IMR-90 (cell line): ENCODE results near the gene GDNF.

Source experiments
- BHLHE40 ChIP-seq: fragments of 150-350 bp; IDR thresholded peaks from 2 replicates; pipeline ENCODE4 v1.6.1; 2016; ENCODE audit warnings: mild to moderate bottlenecking, low read depth, low read length
- CEBPB ChIP-seq: IDR thresholded peaks from 2 replicates; pipeline ENCODE4 v1.6.1; 2012; ENCODE audit warnings: low read depth, low read length, improper control_type of control experiment
- CHD1 ChIP-seq: IDR thresholded peaks from 2 replicates; pipeline ENCODE4 v1.6.1; 2012; ENCODE audit warnings: low read depth, low read length, improper control_type of control experiment
- CTCF ChIP-seq: conservative IDR thresholded peaks from 2 replicates; pipeline ENCODE4 v1.5.1; 2012; ENCODE audit warnings: mild to moderate bottlenecking, low read depth, low read length, improper control_type of control experiment
- ELK1 ChIP-seq: fragments of 150-350 bp; IDR thresholded peaks from 2 replicates; pipeline ENCODE4 v1.6.1; 2016; ENCODE audit warnings: low read depth, mild to moderate bottlenecking, low read length, moderate library complexity, borderline replicate concordance
- FOS ChIP-seq: fragments of 150-350 bp; IDR thresholded peaks from 2 replicates; pipeline ENCODE4 v1.6.1; 2016; ENCODE audit warnings: low read depth, low read length
- MAZ ChIP-seq: IDR thresholded peaks from 2 replicates; pipeline ENCODE4 v1.6.1; 2012; ENCODE audit warnings: low read depth, mild to moderate bottlenecking, low read length, improper control_type of control experiment, moderate library complexity, borderline replicate concordance
- MXI1 ChIP-seq: IDR thresholded peaks from 2 replicates; pipeline ENCODE4 v1.6.1; 2012; ENCODE audit warnings: low read depth, mild to moderate bottlenecking, low read length, moderate library complexity, borderline replicate concordance
- POLR2A ChIP-seq: IDR thresholded peaks from 2 replicates; pipeline ENCODE4 v1.6.1; 2012; ENCODE audit warnings: mild to moderate bottlenecking, low read depth, low read length
- RAD21 ChIP-seq: IDR thresholded peaks from 2 replicates; pipeline ENCODE4 v1.6.1; 2012; ENCODE audit warnings: low read length, improper control_type of control experiment
- RCOR1 ChIP-seq: IDR thresholded peaks from 2 replicates; pipeline ENCODE4 v1.6.1; 2012; ENCODE audit warnings: mild to moderate bottlenecking, low read length, improper control_type of control experiment; ENCODE audit not compliant: insufficient replicate concordance
- SMC3 ChIP-seq: fragments of 150-350 bp; IDR thresholded peaks from 2 replicates; pipeline ENCODE4 v1.6.1; 2016; ENCODE audit warnings: low read depth, mild to moderate bottlenecking, antibody characterized with exemption, low read length, moderate library complexity
- USF2 ChIP-seq: fragments of 150-350 bp; IDR thresholded peaks from 2 replicates; pipeline ENCODE4 v1.6.1; 2017; ENCODE audit warnings: mild to moderate bottlenecking, antibody characterized with exemption, low read length, low read depth

GRCh38 chr5:37767961-37768360 lies 71.9 kb downstream of the GDNF start:
- TF ChIP-seq CTCF (no peak), SMC3 (no peak), FOS (no peak), RAD21 (no peak), MAZ (no peak), USF2 (no peak), BHLHE40 (no peak), CEBPB (no peak), MXI1 (no peak), ELK1 (no peak), POLR2A (no peak), CHD1 (no peak), RCOR1 (no peak)
